Putamen (tissue), 1 donor: ENCODE data around the gene NDST4.
"Not testable (repeated sequence)": the region's sequence is repeated elsewhere in the genome, so short reads cannot be mapped to it uniquely, and the experiment has no call there.

Experiments
- DNase-seq: peaks from one replicate; pipeline ENCODE4 v3.0.0-alpha.2; 2016; ENCODE audit warnings: low spot score

Gene NDST4

DNA sequence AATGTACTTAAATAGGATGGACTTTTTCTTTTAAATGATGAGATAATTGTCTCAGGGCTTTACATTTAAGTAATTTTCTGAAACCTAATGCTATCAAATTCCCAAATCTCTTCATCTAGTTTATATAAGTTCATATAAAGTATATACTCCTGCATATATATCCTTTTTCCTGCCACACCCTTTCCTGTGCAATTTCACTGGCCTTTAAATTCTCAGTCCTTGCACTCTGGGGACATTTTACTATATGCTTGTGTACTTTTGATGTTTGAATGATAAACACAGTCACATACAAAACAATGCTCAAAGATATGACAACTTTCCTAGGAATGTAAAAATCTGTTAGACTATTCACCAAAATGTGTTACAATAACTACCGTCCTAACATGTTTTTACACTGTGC is 60.1 kb downstream of the NDST4 start:
- DNase-seq: no peak

DNA sequence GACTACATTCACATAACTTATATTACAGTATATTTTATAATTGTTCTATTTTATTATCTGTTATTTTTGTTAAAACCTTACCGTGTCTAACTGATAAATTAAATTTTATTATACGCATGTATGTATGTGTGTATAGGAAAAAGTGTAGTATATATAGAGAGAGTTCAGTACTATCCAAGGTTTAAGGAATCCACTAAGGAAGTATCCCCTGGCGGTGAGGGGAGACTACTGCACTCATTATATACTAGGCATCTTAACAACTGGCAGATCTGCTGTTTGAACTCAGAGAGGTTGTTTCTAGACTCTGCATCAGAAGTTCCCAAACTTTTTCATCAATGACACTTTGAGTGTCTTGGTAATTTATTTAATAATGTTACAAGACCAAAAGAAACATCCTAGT is 70.9 kb downstream of the NDST4 start:
- no peak for DNase-seq

DNA sequence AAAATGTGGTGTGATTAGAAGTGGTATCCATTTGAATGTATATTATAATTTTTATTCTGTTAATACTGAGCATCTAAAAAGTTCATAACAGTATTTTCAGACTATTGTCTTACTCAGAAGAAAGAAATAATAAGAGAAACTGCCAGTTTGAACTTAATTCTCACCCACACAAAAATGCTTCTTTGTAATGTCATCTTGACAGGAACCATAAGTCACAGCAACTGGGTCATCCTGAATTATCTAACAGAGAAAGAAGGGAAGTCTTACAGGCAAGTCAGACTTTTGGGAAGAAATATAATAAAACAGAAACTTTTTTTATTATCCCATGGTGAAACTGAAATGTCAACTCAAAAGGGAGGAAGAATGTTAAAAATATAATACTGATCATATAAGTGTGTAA is 83.1 kb downstream of the NDST4 start:
- peak; percentile 54 for DNase-seq

DNA sequence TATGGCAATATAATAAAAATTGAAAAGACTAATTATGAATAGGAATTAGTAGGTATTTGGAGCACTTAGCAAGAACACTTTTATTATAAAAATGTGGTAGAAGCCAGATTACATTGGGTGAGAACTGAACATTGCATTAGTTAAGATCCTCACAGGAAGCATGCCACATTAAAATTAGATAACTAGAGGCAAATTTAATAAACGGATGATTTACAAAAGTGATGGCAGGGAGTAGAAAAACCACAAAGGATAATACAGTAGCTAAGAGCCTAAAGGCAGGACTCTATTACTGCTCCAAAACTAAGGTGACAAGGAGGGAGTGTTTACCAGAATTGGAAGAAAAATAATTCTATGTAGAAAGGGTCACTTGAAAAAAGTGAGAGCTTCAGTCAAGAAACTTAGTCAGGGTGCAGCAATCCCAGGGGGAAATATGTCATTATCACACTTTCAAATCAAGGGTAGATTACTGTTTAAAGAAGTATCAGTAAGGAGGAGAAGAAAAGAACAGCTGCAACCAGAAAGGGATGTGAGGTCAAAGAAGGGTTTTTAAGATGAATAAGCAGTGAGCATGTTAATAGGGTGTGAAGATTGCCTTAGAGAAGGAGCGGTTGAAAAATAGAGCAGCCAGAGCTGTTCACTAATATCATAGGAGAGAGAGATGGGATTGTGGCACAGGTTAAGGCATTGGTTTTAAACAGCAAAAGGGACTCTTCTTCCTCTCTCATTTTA is 84.6 kb downstream of the NDST4 start:
- no peak for DNase-seq

DNA sequence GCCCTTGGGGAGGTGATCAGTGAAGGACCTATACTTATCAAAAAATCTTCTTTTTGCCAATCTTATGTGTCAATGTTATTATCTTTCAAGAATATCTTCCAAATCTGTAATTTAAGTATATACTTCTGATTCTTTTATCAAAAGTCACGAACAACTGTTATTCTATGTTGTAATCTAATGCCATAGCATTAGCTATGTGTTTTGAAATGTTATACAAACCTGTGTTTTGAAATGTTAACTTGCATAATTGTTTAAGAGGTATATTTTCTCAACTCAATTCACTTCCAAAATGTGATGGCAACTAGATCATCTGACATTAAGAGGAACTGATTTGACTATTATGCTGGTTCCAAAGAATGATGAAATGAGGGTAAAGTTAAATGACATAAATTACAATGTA is 113.5 kb downstream of the NDST4 start:
- no peak for DNase-seq

DNA sequence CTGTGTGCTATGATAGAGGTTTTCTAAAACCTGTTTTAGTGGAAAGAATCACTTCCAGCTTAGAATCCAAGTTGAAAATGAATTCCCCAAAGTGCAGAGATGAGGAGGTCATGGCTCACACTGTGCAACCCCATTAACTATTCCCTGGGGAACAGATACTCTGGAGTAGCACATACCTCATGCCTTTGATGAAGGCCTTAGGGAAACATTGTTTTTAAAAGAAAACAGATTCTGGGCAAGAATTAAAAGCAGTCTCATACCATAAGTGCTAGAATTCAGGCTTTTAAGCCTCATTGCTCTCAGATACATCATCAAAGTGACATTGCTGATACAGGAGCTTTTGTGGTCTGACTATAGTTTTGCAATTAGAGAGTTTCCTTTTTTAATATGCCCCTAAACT is 115.1 kb downstream of the NDST4 start:
- DNase-seq: no peak

DNA sequence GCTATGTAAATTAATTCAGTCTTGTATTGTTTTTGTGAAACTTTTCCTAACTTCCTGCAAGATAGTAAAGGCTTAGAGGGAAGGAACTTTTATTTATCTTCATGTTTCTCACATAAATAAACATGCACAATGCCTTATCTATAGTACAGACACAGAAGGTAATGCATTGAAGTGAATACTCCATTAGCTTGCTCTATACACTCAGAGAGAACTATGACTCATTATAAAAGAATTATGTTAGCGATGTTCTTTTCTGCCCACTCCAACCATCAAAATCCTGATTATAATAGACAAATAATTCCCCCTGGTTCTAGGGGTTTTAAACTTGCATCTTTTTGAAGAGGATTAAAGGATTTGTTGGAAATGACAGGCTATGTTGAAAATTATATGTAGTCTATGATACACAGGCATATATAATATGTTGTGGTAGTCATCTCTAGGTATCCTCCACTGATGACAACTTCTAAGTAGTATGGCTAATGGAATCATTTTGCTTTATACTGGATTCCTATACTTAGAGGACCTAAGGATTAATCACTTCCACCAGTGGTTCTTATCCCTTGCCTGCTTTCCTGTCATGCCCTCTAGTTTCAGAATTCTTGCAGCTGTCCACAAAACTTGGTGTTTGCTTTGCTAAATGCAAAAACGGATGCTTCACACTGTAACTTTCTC is 115.7 kb downstream of the NDST4 start:
- DNase-seq: peak; percentile 18

DNA sequence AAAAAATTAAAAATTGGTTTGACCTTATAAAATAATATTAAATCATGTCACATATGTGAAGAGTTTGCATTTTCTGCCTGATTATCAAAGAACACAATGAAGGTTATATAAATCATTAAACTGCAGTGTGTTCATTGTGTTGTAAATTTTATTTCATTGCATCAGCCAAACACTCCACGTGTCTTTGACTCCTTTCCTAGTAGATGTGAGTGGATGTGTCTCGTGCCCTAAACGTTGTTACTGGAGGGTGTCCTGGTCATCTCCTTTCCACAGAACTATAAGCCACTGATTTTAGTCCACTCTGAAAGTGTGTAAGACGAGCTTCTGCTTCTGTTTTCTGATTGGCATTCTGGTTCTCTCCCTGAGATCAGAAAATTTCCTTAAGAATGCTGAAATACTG is 127.3 kb downstream of the NDST4 start:
- no peak for DNase-seq

DNA sequence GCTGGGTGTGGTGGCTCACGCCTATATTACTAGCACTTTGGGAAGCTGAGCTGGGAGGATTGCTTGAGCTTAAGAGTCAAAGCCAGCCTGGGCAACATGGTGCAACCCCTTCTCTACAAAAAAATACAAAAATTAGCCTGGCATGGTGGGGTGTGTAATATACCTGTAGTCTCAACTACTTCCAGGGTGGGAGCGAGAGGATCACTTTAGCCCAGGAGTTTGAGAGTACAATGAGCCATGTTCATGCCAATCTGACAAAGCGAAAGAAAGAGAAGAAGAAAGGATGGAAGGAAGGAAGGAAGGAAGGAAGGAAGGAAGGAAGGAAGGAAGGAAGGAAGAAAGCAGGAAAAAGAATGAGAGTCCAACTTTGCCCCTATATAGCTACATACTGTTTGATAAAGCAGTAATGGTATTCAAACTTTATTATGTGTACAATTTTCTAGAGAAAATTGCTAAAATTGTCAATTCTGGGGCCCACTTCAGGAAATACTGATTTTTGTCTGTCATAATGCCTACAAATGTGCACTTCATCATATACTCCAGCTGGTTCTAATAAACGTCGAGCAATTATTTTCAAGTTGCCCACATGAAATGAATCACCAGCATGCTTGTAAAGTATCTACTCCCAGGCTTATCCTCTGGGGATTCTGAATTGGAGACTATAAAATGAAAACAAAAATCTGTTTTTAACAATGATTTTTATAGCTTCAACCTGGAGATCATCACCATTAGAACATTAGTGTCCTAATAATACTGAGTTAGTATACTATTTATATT is 132.3 kb downstream of the NDST4 start:
- DNase-seq: no peak

DNA sequence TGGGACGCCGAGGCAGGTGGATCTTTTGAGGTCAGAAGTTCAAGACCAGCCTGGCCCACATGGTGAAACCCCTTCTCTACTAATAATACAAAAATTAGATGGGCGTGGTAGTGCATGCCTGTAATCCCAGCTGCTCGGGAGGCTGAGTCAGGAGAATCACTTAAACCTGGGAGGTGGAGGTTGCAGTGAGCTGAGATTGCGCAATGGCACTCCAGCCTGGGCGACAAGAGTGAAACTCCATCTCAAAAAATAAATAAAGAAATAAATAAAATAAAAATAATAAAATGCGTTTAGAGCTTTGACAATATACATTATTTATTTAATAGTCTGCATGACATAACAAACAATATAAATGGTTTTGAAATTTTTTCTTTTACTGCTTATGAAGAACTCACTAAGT is 133.0 kb downstream of the NDST4 start:
- not testable (repeated sequence) for DNase-seq

DNA sequence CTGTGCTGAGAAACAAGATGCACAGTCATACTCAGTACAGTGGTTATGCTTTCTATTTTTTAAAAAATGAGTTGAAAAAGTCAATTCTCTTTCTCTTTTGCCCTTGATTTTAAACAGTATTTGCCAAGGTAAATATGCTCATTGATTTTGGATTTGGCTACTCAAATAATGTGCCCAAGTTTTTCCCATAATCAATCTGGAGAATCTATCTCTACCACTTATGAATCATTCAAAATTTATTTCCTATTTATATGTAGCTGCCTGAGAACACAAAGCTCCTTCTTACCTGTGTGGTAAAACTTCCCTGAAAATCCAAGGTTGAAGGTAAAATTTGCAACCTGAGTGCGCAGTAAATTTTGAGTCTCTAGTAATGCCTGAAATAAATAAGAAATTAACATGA is 136.5 kb downstream of the NDST4 start:
- no peak for DNase-seq

DNA sequence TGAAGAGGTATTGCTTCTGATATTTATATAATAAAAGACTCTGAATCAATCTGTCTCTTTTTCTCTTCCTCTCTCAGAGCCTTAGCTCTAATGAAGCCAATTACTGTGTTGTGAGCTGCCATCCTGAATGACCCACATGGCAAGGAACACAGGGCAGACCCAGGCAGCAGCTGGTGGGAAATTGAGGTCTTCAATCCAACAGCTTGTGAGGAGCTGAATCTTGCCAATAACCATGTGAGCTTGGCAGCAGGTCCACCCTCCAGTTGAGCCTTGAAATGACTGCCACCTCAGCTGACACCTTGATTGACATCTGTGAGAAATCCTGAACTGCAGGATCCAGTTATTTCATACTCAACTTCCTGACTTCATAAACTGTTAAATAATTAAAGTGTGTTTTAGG is 149.4 kb downstream of the NDST4 start:
- no peak for DNase-seq

DNA sequence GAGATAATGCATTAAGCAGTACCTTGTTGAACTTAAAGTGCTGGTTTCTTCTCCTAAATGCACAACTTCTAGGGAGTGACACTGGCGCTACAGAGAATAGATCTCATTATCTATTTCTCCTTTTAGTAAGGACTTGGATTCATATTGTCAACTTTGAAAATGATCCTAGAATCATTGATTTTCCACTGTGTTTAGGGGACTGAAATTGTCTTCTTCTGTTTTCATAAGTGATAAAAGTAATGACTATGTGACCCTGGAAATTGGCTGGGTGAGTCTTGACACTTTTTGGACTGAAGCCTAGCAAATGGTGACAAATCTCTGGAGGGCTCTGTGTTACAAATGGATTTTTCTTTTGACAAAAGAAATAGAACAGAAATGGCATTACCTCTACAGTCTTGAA is 167.8 kb downstream of the NDST4 start:
- no peak for DNase-seq

DNA sequence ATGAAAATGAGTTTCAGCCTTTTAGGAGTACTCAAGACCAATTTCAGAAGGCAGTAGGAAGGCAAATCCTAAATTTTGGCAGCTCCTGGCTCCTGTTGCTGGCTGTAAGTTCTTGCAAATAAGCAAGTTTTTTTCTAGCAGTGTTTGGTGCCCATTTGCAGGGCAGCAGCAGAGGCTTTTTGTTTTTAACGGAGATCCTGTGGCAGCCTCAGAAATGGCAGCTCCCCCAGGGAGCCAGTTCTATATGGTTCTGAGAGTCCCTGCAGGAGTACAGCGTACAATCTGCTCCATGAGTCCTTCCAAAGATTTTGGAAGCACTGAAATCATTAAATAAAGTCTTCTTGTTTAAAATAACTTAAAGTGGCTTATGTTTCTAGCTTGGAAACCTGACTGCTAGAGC is 171.9 kb downstream of the NDST4 start:
- no peak for DNase-seq

DNA sequence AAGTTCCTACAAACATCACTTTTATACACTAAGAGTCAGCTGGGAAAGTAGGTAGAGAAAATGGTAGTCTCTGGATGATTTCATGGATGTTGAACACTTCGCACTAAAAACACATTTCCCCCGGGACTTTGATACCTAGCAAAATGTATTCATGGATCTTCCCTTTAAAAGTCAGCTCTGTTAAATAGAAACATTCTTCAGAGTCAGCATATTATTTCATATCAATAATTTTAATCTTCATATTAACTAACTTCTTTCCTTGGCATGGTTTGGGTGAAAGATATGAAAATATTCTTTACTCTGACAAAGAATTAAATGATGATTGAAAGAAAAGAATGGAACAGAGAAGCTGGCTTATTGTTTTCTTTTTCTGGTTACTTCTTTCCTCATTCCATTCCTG is 185.5 kb downstream of the NDST4 start:
- no peak for DNase-seq

DNA sequence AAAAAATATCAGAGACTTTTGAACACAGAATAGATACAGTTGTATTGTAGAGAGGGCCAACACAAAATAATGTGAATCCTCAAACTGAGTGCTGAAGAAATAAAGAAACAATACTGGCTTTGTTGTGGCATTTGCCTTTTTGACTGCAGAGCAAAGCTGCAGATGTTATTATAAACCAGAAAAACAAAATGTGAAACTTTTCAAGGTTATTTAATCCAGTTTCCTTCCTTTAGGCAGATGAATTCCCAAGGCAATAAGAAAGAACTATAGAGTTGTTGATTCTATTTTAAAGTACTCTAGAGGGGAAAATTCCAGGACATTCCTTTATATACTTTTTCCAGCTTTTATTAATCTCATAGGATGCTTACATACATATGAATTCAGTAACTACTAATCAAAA is 186.8 kb downstream of the NDST4 start:
- DNase-seq: peak; percentile 59

DNA sequence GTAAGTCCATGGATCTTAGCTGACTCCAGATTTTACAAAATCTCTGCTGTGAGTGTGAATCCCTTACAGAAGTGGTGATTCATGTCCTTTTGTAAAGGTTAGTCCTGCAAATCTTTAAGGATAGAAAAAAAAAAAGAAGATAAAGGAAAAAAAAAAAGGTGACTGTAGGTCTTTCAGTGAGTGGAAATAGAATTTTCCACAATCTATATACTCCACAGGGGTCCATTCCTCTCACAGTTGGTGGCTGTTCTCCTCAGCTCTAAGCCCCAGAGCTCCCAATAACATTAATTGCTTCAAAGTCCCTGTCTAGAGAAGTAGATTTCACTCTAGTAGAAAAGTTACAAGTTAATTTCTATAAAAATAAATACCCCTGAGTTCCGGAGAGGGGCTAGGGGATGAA is 189.1 kb downstream of the NDST4 start:
- DNase-seq: no peak

DNA sequence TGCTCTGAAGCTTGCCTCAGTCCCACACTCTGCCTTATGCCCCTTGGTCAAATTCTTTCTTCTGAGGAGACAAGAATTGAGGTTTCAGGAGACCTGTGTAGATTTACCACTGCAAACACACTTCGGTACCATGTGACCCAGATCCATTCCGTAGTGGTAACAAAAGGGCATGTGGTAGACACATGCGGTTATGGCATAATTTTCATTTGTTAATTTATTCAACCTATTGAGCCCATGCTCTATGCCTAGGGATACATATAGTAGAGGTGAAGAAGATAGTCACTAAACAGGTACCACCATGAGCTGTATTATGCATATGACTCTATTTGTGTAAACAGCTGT is 190.9 kb downstream of the NDST4 start:
- DNase-seq: no peak

DNA sequence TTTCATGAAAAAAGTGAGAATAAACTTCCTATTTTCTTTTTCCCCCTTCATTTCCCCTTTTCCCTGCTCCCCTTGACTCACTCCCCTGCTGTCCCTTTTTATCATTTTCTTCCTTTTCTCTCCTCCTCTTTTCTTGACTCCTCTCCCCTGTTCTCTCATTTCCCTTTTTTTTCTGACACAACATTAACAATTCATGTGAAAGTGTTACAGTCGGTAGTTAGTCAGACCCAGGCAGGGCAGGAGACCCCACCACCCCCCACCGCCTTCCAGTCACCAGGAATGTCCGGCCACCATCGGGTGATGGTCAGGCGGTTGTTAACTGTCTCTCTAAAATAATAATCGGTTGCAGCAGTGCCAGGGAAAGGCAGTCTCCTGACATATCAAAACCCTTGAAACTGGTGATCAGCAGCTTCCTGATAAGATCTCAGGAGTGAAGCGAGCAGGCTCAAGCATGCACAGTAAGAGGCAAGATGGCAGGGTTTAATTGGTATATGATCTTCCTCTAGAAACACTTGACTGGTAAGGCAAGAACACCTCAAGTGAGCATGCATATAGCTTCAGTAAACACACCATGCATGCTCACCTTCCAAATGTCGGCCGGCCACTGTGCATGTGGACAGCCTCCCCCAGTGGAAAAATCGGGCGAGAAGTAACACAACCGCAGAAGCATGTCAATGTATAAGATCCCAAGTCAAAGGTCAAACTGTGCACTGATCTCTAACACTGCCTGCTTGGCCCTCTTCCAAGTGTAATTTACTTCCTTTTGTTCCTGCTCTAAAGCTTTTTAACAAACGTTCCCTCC is 191.4 kb downstream of the NDST4 start:
- DNase-seq: no peak

DNA sequence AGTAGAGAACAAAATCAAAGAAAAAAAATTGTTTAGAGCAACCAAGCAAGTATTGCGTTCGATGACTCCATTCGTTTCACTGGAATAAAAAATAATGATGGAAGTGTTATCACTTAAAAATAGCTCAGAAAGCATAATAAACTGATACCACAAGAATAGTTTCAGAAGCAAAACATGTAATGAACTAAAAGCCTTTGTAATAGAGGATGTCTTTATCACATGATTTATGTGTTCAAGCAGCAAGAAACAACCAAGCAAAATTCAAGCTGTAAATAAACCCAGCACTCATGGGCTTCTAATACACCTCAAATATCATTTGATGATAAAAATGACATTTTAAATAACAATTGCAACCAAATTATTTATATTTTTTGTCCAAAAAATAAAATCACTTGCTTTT is 192.2 kb downstream of the NDST4 start:
- no peak for DNase-seq

DNA sequence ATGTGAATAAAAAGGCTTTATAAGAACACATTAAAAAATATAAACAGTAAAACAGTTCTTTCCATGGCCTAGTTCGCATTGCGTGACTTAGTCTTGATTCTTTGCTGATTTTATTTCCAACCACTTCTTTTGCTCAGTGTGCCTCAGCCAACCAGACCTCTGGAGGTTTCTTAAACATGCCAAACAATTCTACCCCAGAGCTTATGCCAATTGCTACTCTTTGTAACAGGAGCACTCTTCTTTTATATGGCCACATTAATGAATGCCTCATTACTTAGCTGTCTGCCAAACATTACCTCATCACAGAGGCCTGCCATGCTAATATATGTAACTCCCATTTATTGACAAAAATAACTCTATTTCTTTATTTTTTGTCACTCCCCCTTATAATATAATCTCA is 202.3 kb downstream of the NDST4 start:
- no peak for DNase-seq

DNA sequence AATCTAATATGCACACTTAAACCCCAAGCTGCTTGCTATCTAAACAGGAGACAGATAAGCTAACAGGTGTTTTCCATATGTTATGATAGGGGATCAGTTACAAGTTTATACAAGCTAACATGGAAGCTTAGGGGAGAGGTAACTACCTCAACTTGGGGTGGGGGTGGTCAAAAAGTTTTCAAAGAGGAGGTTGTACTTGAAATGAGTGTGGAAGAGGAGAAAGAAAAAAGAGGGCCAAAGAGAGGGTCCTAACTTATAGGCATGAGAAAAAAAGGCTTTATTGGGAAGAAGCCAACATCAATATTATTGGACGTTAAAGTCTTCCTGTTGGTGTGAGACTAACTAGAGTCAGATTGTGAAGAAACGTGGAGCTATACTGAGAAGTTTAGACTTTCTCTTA is 205.9 kb downstream of the NDST4 start:
- DNase-seq: no peak

DNA sequence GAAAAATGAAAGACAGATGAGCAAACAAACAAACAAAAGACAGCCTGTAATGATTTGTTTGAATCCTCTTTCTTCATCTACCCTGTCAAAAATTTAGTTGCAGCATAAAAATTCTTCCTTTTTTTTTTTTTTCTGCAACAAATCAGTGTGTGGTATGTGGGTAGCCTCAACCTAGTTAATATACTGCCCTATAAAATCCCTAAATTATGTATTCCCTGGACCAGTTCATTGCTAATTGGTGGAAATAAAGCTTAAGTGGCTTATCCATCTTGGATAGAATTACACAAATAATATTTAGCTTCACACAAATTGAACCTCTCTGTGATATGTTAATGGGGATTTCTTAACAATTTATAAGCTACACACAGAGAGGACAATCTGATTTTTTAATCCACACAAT is 208.4 kb downstream of the NDST4 start:
- DNase-seq: no peak
